NB4 (cell line): ENCODE results near the gene CAMK2B.

Source experiments
- MYC ChIP-seq: IDR thresholded peaks from 2 replicates; pipeline ENCODE4 v1.6.1; 2011; ENCODE audit warnings: low read depth, low read length
- POLR2A ChIP-seq: IDR thresholded peaks from 2 replicates; pipeline ENCODE4 v1.6.1; 2011; ENCODE audit warnings: mild to moderate bottlenecking; ENCODE audit not compliant: insufficient read length; ENCODE audit errors: extremely low read depth
- TF ChIP-seq, protein P1 (sequence below): IDR thresholded peaks from one replicate; pipeline ENCODE4 v1.5.1; 2012; ENCODE audit warnings: low read depth, low read length
- TF ChIP-seq, protein P2 (sequence below): IDR thresholded peaks from 2 replicates; pipeline ENCODE4 v1.6.1; 2011; ENCODE audit warnings: low read depth, low read length

DNA sequence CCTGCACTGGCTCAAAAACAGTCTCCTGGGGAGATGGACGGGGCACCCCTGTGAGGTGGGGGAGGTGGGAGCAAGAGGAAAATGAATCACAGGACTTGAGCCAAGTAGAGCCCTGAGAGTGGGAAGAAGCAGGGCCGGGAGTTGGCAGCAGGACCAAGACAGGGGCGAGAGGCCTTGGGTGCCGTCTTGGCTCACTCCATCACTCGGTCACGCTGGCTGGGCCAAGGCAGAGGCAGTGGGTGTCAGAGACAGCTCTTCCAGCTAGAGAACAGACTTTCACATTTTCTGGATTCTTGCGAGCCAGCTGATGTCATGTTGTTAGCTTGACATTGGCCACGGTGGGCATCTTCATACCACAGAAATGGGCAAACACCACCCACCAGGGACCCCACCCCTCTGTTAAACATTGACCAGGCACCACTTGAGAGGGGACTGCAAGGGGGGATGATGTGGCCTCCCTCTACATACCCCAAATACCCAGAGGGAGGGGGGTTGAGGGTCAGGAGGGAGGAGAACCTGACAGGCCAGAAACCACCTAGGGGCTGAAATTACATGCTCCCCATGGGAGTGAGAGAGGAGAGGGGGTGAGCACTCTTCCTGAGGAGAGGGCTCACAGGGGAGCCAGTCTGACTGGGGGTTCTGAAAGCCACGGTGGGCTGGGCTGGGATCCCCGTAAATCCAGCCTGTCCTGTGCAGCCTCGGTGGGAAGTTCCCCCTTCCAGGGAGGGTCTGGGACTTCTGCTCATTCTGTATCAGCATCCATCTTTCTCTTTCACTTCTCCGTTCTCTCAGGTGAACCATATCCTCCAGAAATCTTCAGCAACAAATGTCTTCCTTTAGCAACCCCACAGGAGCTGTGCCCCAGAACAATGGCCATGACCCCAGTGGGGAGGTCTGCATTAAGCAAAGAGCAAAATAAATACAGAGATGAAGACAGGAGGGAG is 19.6 kb downstream of the CAMK2B start:
- TF ChIP-seq POLR2A (no peak), MYC (no peak)
- TF ChIP-seq, protein P1, sequence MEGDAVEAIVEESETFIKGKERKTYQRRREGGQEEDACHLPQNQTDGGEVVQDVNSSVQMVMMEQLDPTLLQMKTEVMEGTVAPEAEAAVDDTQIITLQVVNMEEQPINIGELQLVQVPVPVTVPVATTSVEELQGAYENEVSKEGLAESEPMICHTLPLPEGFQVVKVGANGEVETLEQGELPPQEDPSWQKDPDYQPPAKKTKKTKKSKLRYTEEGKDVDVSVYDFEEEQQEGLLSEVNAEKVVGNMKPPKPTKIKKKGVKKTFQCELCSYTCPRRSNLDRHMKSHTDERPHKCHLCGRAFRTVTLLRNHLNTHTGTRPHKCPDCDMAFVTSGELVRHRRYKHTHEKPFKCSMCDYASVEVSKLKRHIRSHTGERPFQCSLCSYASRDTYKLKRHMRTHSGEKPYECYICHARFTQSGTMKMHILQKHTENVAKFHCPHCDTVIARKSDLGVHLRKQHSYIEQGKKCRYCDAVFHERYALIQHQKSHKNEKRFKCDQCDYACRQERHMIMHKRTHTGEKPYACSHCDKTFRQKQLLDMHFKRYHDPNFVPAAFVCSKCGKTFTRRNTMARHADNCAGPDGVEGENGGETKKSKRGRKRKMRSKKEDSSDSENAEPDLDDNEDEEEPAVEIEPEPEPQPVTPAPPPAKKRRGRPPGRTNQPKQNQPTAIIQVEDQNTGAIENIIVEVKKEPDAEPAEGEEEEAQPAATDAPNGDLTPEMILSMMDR: no peak
- TF ChIP-seq, protein P2, sequence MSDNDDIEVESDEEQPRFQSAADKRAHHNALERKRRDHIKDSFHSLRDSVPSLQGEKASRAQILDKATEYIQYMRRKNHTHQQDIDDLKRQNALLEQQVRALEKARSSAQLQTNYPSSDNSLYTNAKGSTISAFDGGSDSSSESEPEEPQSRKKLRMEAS: no peak
